Stimulated activated naive CD8-positive, alpha-beta T cell treated with anti-CD3 and anti-CD28 coated beads, Interleukin-15, Interleukin-2, amounts not matched to agents 100 U/mL and 50 U/mL, for 24 hours (primary cell): ENCODE data around the gene GLRA3.
"Not testable (repeated sequence)": the region's sequence is repeated elsewhere in the genome, so short reads cannot be mapped to it uniquely, and the experiment has no call there.

Source experiments
- ATAC-seq: fragments of 150-1000 bp; cut with Tn5 transposase; one replicate; pipeline ENCODE4 v1.10.0; 2021
- DNase-seq: peaks from one replicate; pipeline ENCODE4 v3.0.0; 2021

Gene GLRA3

DNA sequence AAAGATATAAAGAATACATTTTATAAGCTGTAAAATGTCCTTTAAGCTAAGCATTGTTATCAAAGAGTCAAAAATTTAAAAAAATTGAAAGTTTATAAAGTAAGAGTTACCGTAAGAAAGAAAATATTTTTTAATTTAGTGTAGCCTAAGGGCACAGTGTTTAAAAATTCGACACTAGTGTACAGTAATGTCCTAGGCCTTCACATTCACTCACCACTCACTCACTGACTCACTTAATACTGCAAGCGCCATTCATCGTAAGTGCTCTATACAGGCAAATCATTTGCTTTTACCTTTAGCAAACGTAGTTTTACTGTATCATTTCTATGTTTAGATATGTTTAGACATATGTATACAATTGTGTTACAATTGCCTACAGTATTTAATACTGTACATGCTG lies 20.2 kb downstream of the GLRA3 start:
- DNase-seq = no peak
- no peak for ATAC-seq

DNA sequence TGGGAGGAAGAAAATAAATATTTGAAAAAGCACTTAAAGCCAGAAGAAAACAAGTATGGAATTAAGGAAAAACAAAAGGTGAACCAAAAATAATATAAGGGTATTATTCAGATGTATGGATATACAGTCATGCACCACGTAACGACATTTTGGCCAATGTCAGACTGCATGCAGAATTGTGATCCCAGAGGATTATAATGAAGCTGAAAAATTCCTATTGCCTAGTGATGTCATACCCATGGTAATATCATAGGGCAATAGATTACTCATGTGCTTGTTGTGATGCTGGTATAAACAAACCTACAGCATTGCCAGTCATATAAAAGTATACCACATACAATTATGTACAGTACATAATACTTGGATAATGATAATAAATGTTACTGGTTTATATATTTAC lies 20.9 kb downstream of the GLRA3 start:
- no peak for DNase-seq
- no peak for ATAC-seq

DNA sequence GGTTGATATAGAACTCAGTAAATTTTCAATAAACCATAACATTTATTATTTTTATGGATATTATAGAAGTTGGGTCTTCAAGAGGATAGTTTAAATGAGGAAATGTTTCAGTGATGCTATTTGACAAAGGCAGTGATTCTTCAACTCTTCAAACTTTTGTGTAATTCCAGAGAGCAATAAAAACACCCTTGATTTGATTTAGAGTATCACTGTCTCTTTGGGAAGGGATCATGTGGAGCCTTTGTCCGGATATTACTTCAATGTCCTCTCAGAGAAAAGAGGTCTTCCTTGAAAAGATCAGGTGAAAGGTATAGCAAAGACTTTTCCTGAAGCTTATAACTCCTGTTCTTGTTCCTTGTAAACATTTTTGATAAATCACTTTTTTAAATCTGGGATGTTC lies 23.3 kb downstream of the GLRA3 start:
- ATAC-seq = no peak

DNA sequence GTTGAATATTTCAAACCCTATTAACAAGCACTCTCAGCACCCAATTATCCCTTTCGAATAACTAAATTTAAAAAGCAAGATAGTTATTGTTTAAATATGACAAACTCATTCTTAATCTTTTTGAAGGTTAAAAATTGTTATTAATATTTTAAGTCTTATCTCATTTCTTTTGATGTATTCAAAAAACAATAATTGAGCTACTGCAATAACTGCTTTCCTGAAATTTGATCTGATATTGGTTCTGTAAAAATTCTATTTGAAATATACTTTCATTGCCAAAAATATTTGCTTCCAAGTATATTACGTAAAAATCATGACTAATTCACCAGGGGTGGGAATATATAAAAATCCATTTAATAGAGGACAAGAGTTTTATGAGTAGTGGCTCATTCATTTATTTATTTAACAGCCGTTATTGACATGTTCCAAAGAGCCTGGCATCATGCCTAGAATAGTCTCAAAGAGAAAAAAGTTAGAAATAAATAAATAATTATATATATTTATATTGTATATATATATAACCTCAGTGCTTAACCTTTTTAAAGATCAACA lies 34.4 kb downstream of the GLRA3 start:
- DNase-seq (no peak), ATAC-seq (no peak)

More for the DNA sequence above, 23.3 kb downstream of the GLRA3 start:
- no peak for DNase-seq

DNA sequence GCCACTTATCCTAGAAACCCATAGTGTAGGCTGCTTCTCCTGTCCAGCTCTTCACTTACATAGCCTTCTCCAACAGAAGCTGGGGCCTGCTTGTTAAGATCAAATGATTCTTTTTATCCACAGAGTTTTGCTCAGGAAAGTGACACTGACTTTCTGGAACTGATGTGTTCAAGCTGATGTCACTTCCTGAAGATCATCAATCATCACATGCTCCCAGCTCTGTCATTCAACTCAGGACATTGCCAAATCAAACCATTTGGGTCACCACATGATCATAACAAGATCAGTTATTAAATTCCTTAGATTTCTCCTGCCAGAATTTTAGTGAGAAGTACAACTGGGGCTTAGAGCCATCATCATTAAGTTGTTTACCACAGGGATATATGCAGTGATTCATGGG lies 39.4 kb downstream of the GLRA3 start:
- ATAC-seq (no peak), DNase-seq (no peak)

GRCh38 chr4:174778274-174778986 lies 50.6 kb downstream of the GLRA3 start:
- not testable (repeated sequence) for ATAC-seq, DNase-seq

DNA sequence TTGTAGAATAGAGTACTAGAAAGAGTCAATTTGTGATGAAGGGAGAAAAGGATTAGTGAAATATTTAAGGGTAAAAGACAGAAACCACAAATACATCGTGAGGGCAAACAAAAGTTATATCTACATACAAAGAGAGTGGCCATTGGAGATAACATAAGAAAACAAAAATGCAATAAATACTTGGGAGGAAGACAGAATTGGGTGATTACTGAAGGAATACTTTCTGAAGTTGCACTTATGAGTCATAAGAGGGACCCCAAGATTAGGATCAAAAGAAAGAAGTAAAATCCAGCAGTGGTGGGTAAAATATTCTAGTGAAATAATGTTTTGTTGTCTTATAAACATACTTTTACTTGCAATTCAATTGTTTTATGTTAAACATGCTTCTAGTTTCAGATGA lies 53.7 kb downstream of the GLRA3 start:
- DNase-seq (no peak), ATAC-seq (no peak)

DNA sequence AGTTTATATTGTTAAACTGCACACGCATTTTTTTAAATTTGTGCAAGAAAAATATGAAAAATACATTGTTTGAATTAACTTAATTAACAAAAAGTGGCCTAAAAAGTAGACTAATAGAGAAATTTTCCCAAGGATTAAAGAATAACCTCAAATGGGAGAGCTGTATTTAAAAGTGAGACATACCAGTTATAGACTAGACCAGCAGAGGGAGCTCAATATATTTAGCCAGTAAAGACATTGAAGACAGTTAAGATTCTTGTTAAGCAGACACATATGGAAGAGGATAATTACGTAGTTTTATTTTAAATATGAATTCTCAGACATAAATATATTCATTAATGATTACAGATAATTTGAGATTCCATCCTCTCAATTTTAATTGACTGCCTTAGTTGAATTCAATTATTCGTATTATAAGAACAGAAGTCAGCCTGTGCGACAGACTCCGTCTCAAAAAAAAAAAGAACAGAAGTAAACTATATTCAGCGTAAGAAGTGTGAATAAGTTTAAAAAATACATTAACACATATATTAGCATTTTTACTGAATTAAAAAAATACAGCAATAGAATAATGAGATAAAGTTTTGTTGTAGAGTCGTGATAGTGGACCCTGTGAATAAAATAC lies 64.8 kb downstream of the GLRA3 start:
- DNase-seq (no peak), ATAC-seq (no peak)

GRCh38 chr4:174763454-174764104 lies 65.5 kb downstream of the GLRA3 start:
- DNase-seq (no peak), ATAC-seq (no peak)

DNA sequence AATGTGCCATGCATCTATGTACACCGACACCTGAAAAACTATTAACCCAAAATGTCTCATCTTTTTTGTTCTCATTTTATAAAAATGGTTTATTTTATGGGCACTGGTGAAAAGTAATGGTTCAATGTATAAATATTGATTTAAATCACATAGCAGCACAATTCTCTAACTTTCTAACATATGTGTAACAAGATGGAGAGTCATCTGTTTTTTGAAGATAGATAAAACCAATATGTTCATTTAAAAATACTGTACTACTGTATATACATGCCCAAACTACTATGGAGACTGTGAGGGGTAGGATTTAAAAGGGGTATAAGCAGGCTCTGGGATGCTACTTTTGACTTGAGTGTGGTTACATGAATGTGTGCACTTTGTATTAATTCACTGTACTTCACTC lies 67.6 kb downstream of the GLRA3 start:
- ATAC-seq (no peak), DNase-seq (no peak)

GRCh38 chr4:174757736-174758135 lies 71.3 kb downstream of the GLRA3 start:
- DNase-seq (no peak), ATAC-seq (no peak)

GRCh38 chr4:174753021-174753420 lies 76.0 kb downstream of the GLRA3 start:
- DNase-seq (no peak), ATAC-seq (no peak)

- ATAC-seq (no peak), DNase-seq (no peak)
Measured at GRCh38 chr4:174752026-174752425, 77.0 kb downstream of the GLRA3 start.

- DNase-seq (no peak), ATAC-seq (no peak)
Measured at GRCh38 chr4:174749091-174749490, 80.0 kb downstream of the GLRA3 start.

DNA sequence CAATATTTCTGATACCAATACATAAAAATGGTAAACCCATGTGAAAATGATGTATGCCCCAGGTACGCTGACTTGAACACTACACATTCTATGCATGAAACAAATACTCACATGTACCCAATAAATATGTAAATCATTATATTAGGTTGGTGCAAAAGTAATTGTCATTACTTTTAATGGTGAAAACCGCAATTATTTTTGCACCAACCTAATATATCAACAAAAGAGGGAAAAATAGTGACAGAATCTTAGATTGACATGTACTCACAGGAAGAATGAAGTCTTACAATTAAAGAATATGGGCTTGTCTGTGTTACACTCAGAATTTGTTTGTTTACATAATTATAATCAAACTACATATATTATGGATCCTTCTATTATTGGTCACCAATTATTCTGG lies 82.3 kb downstream of the GLRA3 start:
- DNase-seq = no peak

GRCh38 chr4:174742561-174742960 lies 86.5 kb downstream of the GLRA3 start:
- DNase-seq = no peak
- no peak for ATAC-seq

More for the DNA sequence above, 82.3 kb downstream of the GLRA3 start:
- ATAC-seq = no peak

- no peak for ATAC-seq
- DNase-seq = no peak
Measured at GRCh38 chr4:174739576-174739975, 89.5 kb downstream of the GLRA3 start.

DNA sequence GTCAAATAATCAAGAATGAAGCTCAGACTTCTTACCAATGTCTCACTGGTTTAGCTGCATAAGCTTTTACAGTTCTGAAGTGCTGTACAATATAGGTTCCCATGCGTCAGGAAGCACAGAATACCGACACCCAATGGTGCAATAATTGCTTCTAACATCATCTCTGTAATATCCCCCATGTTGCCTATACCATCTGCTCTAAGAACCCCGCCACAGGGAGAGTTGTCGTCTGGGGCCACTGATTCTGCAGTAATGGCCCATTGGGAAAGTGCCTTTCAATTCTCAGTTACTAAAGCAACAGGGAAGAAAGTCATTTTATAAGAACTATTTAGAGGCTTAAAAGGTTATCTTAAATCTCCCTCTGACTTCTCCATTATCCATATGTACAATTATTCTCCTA lies 94.9 kb downstream of the GLRA3 start:
- ATAC-seq (no peak), DNase-seq (no peak)

- DNase-seq = no peak
- no peak for ATAC-seq
Measured at GRCh38 chr4:174717828-174718227, 111.2 kb downstream of the GLRA3 start.

DNA sequence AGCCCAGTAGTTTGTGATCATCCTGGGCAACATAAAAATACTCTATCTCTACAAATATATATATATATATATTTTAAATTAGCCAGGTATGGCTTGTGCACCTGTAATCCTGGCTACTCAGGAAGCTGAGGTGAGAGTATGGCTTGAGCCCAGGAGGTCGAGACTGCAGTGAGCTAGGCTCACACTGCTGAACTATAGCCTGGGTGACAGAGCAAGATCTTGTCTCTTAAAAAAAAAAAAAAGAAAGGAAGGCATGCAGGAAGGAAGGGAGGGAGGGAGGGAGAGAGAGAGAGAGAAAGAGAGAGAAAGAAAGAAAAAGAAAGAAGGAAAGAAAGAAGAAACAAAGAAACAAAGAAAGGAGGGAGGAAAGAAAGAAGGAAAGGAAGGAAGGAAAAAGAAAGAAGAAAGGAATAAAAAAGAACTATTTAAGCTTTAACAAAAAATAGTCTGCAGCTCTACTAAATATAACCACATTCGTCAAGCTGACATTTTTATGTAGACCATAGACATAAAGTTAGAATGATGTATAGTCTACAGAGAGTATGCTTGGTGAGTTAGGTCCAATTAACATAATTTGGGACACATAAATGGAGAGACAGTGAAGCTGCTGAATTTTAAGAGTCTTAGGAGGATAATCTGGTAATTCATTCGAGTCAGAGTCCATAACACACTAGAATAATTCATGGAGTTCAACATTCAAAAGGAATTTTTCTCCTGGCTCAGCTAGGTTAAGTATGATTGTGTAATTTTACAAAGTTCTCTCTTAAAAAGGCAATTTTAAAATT lies 111.9 kb downstream of the GLRA3 start:
- no peak for DNase-seq
- no peak for ATAC-seq

DNA sequence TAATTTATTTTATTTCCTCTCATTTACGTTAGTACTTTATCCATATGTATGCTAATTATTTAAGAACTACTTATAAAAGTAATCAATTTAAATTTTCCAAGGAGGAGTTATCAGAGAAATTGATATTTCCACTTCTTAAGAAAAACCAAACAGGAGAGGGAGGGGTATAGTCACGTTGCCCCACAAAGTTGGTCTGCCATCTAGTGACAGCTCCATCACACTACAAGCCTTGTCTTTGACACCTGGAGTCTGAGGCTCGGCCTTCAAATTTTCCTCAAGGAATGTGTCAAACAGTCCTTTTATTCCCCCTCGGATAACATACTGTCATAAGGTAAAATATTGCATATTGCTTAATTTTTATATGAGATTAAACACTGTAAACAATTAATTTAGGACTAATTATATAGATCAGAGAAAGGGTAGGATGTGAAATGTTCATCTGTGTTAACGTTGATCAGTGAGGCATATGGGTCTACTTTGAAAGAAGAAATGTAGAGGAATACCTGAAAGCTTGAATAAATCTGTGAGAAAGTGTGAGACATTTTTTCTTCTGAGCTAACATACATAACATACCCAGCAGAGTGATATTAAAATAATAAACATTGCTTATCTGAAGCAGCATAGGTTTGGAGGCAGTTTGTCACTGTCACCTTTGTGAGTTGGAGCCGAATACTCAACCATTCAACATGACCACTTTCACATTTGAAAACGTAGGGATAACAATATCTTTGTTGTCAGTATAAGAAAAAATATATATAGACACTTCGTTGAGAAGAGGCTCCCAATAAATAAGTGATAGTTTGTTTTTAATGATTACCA lies 114.4 kb downstream of the GLRA3 start:
- ATAC-seq (no peak), DNase-seq (peak; percentile 20)

GRCh38 chr4:174713821-174714220 lies 115.2 kb downstream of the GLRA3 start:
- DNase-seq (no peak), ATAC-seq (no peak)
